H9 (cell line): ENCODE data around the gene NKRF. TPM values are rescaled to one million over a fixed set of nuclear protein-coding genes. Genes with fewer than 3 reads are reported as not detected.

Experiments
- DNase-seq: peaks from one replicate; pipeline ENCODE4 v3.0.0-alpha.2; 2017
- H2AFZ ChIP-seq: one replicate; pipeline ENCODE4 v1.6.1; 2013; ENCODE audit warnings: mild to moderate bottlenecking, low read length, control low read depth, moderate library complexity
- H2AK5ac ChIP-seq: 2 replicates; pipeline ENCODE4 v1.6.1; 2013; ENCODE audit warnings: low read length, control low read depth, mixed read lengths; ENCODE audit not compliant: insufficient read length
- H2BK120ac ChIP-seq: one replicate; pipeline ENCODE4 v1.6.1; 2013; ENCODE audit warnings: low read depth, mild to moderate bottlenecking, low read length, control low read depth, inconsistent platforms; ENCODE audit not compliant: poor library complexity, severe bottlenecking
- H2BK12ac ChIP-seq: 2 replicates; pipeline ENCODE4 v1.6.1; 2013; ENCODE audit warnings: low read length, control low read depth, mixed read lengths, low read depth; ENCODE audit not compliant: insufficient read length
- H2BK15ac ChIP-seq: 2 replicates; pipeline ENCODE4 v1.6.1; 2013; ENCODE audit warnings: low read depth, low read length, control low read depth
- H2BK20ac ChIP-seq: one replicate; pipeline ENCODE4 v1.6.1; 2013; ENCODE audit warnings: low read depth, mild to moderate bottlenecking, low read length, control low read depth, inconsistent platforms; ENCODE audit not compliant: poor library complexity, severe bottlenecking
- H2BK5ac ChIP-seq: 2 replicates; pipeline ENCODE4 v1.6.1; 2013; ENCODE audit warnings: low read length, control low read depth, mixed read lengths; ENCODE audit not compliant: insufficient read length
- H3K14ac ChIP-seq: 2 replicates; pipeline ENCODE4 v1.6.1; 2013; ENCODE audit warnings: low read length, control low read depth; ENCODE audit not compliant: insufficient read depth
- H3K18ac ChIP-seq: 2 replicates; pipeline ENCODE4 v1.6.1; 2013; ENCODE audit warnings: low read depth, mild to moderate bottlenecking, mixed read lengths, low read length, control low read depth; ENCODE audit not compliant: insufficient read length
- H3K23ac ChIP-seq: 2 replicates; pipeline ENCODE4 v1.6.1; 2013; ENCODE audit warnings: low read length, control low read depth, mixed read lengths, low read depth; ENCODE audit not compliant: insufficient read length
- H3K23me2 ChIP-seq: 2 replicates; pipeline ENCODE4 v1.6.1; 2013; ENCODE audit warnings: low read depth, mild to moderate bottlenecking, mixed read lengths, low read length, control low read depth; ENCODE audit not compliant: insufficient read length, poor library complexity, severe bottlenecking
- H3K27ac ChIP-seq: 2 replicates; pipeline ENCODE4 v1.5.1; 2013; ENCODE audit warnings: low read length, control low read depth, mixed read lengths, low read depth; ENCODE audit not compliant: insufficient read length
- H3K27me3 ChIP-seq: 2 replicates; pipeline ENCODE4 v1.6.1; 2013; ENCODE audit warnings: low read length, control low read depth, inconsistent platforms; ENCODE audit not compliant: insufficient read depth
- H3K4ac ChIP-seq: 2 replicates; pipeline ENCODE4 v1.6.1; 2013; ENCODE audit warnings: low read depth, mild to moderate bottlenecking, control low read depth, inconsistent platforms, low read length, moderate library complexity
- H3K4me1 ChIP-seq: 2 replicates; pipeline ENCODE4 v1.6.1; 2013; ENCODE audit warnings: low read length, control low read depth, inconsistent platforms; ENCODE audit not compliant: insufficient read depth
- H3K4me2 ChIP-seq: 2 replicates; pipeline ENCODE4 v1.6.1; 2013; ENCODE audit warnings: low read length, control low read depth, mixed read lengths; ENCODE audit not compliant: insufficient read length, insufficient read depth
- H3K56ac ChIP-seq: 2 replicates; pipeline ENCODE4 v1.6.1; 2013; ENCODE audit warnings: low read depth, mild to moderate bottlenecking, mixed read lengths, low read length, control low read depth; ENCODE audit not compliant: insufficient read length
- H3K79me1 ChIP-seq: 2 replicates; pipeline ENCODE4 v1.6.1; 2013; ENCODE audit warnings: low read depth, mild to moderate bottlenecking, moderate library complexity, low read length, control low read depth, inconsistent platforms; ENCODE audit not compliant: insufficient read depth, poor library complexity, severe bottlenecking
- H3K79me2 ChIP-seq: 2 replicates; pipeline ENCODE4 v1.6.1; 2013; ENCODE audit warnings: low read length, control low read depth, inconsistent platforms; ENCODE audit not compliant: insufficient read depth
- H3K9ac ChIP-seq: 2 replicates; pipeline ENCODE4 v1.6.1; 2013; ENCODE audit warnings: low read length, control low read depth, mixed read lengths; ENCODE audit not compliant: insufficient read length; ENCODE audit errors: extremely low read depth
- H3K9me3 ChIP-seq: one replicate; pipeline ENCODE4 v1.6.1; 2013; ENCODE audit warnings: low read depth, low read length, inconsistent platforms; ENCODE audit not compliant: control insufficient read depth
- H3T11ph ChIP-seq: one replicate; pipeline ENCODE4 v1.6.1; 2013; ENCODE audit warnings: mild to moderate bottlenecking, low read length, control low read depth, inconsistent platforms
- H4K20me1 ChIP-seq: one replicate; pipeline ENCODE4 v1.6.1; 2013; ENCODE audit not compliant: control insufficient read depth, insufficient read length, insufficient read depth
- H4K5ac ChIP-seq: 2 replicates; pipeline ENCODE4 v1.6.1; 2013; ENCODE audit warnings: low read depth, mild to moderate bottlenecking, mixed read lengths, low read length, control low read depth; ENCODE audit not compliant: insufficient read length
- H4K8ac ChIP-seq: replicated peaks from 2 replicates; pipeline ENCODE4 v1.6.1; 2013; ENCODE audit warnings: low read length, control low read depth, mixed read lengths, low read depth; ENCODE audit not compliant: insufficient read length
- H4K91ac ChIP-seq: 2 replicates; pipeline ENCODE4 v1.6.1; 2013; ENCODE audit warnings: low read depth, mild to moderate bottlenecking, moderate library complexity, mixed read lengths, low read length, control low read depth; ENCODE audit not compliant: insufficient read length
- H3K27ac Mint-ChIP-seq, 3 experiments: 2 replicates in 2 of 3; 3 replicates in 1 of 3; pipeline ENCODE4 v1.8.0; 2020 to 2021; ENCODE audit warnings: mixed read lengths in 3 of 3, mild to moderate bottlenecking in 1 of 3, moderate library complexity in 1 of 3
- H3K27me3 Mint-ChIP-seq: 2 replicates; pipeline ENCODE4 v1.8.0; 2021; ENCODE audit warnings: low read depth, mild to moderate bottlenecking, moderate library complexity, mixed read lengths
- H3K36me3 Mint-ChIP-seq, 3 experiments: 2 replicates in 2 of 3; 3 replicates in 1 of 3; pipeline ENCODE4 v1.8.0; 2020 to 2021; ENCODE audit warnings: low read depth in 3 of 3, mixed read lengths in 3 of 3; ENCODE audit not compliant: insufficient read depth in 1 of 3
- H3K4me1 Mint-ChIP-seq, 2 experiments: 2 replicates each; pipeline ENCODE4 v1.8.0; 2020; ENCODE audit warnings: mixed read lengths in 2 of 2
- H3K4me3 Mint-ChIP-seq, 2 experiments: 2 replicates in 1 of 2; 3 replicates in 1 of 2; pipeline ENCODE4 v1.8.0; 2020 to 2021; ENCODE audit warnings: mild to moderate bottlenecking in 2 of 2, mixed read lengths in 2 of 2, moderate library complexity in 1 of 2
- H3K9me3 Mint-ChIP-seq, 2 experiments: 2 replicates in 1 of 2; 3 replicates in 1 of 2; pipeline ENCODE4 v1.8.0; 2020; ENCODE audit warnings: mild to moderate bottlenecking in 2 of 2, mixed read lengths in 2 of 2, moderate library complexity in 1 of 2
- CTCF ChIP-seq: fragments of 200-600 bp; sonication (generic); conservative IDR thresholded peaks from 3 replicates; pipeline ENCODE4 v1.8.0; 2021; ENCODE audit warnings: antibody characterized with exemption, mild to moderate bottlenecking
- WGBS: extraction: QIAGEN DNeasy Blood & Tissue Kit; methylation state at CpG from one replicate; pipeline ENCODE4 v1.1.7; 2013; ENCODE audit warnings: missing lambda C conversion rate, low lambda C conversion rate, mixed read lengths; ENCODE audit not compliant: insufficient read length; ENCODE audit errors: extremely low coverage; 5-methylcytosine and 5-hydroxymethylcytosine counted together
- total RNA-seq: library from RNA; stranded (reverse); gene quantifications from 2 replicates; pipeline ENCODE4 v1.2.1, GENCODE V29; 2021

The NKRF gene
- total RNA-seq, 1 experiment from 2014 or later: 15.1 TPM

GRCh38 chrX:119570351-119570835 is 35.8 kb downstream of the NKRF start:
- no peak overlapping the region for H3K27ac ChIP-seq
- Mint-ChIP-seq H3K9me3 (peaks cover 62 to 79% of the 10 kb centered on the region in 2 experiments), H3K36me3 (peaks cover 2 to 13% (median 6%) of the 10 kb centered on the region in 3 experiments; a peak in 5 of 7 replicates), H3K4me3 (no peak overlapping the region), H3K27ac (no peak overlapping the region), H3K4me1 (peaks cover 0 to 5% of the 10 kb centered on the region in 2 experiments; a peak in 1 of 4 replicates), H3K27me3 (no peaks in the 10 kb centered on the region; the same call in none of the 2 replicates)
- no peaks in the 10 kb centered on the region for H3K79me1 ChIP-seq
- H2BK12ac ChIP-seq: no peak overlapping the region
- H3K9ac ChIP-seq: no peak overlapping the region
- no peak for DNase-seq
- H3K23me2 ChIP-seq: peaks cover 10% of the 10 kb centered on the region
- H4K20me1 ChIP-seq: no peaks in the 10 kb centered on the region
- no peak overlapping the region for H3K23ac ChIP-seq
- no peak overlapping the region for H2BK5ac ChIP-seq
- H4K91ac ChIP-seq: no peak overlapping the region
- H2BK20ac ChIP-seq: no peak overlapping the region
- no peak overlapping the region for H3K4ac ChIP-seq
- H3T11ph ChIP-seq: no peak overlapping the region
- H3K79me2 ChIP-seq: no peaks in the 10 kb centered on the region
- no peak overlapping the region for H2BK15ac ChIP-seq
- no peak overlapping the region for H4K5ac ChIP-seq
- no peak overlapping the region for H3K14ac ChIP-seq
- no peak overlapping the region for H2AK5ac ChIP-seq
- WGBS: no CpG with 5 or more reads among the region's 6 CpGs
- no peak for TF ChIP-seq CTCF
- no peaks in the 10 kb centered on the region for H3K27me3 ChIP-seq
- no peak overlapping the region for H2BK120ac ChIP-seq
- H3K56ac ChIP-seq: no peak overlapping the region
- H4K8ac ChIP-seq: no peak overlapping the region
- no peak overlapping the region for H3K4me2 ChIP-seq
- peaks cover 16% of the 10 kb centered on the region for H3K9me3 ChIP-seq
- H3K4me1 ChIP-seq: no peaks in the 10 kb centered on the region
- no peak overlapping the region for H2AFZ ChIP-seq
- H3K18ac ChIP-seq: no peak overlapping the region
